Measurements from ENCODE around the gene UBAC1.

- TF ChIP-seq CTCF (IDR thresholded peaks at IDR 0.05) (no peak), POLR2A (IDR thresholded peaks at IDR 0.05) (no peak)
Measured at GRCh38 chr9:135989157-135989556, 28.0 kb upstream of the UBAC1 start.
